Right hindlimb (tissue), 1 donor: ENCODE results near the gene MAP2K2.

ENCODE experiments used
- DNase-seq: peaks from one replicate; pipeline ENCODE4 v3.0.0-alpha.2; 2018

Gene MAP2K2

DNA sequence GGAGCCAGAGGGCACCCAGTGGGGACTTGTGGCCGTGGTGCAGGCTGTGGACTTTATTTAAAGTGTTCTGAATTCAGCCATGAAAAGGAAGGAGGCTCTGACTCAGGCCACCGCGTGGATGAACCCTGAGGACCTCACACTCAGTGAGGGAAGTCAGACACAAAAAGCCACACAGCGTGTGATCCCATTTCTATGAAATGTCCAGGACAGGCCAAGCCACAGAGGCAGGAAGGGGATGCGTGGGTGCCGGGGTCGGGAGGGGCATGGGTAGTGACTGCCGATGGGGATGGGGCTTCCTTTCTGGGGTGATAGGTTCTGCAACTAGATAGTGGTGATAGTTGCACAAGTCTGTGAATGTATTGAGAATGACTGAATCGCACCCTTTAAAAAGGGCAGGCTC lies 48.5 kb downstream of the MAP2K2 start:
- DNase-seq, result no peak

DNA sequence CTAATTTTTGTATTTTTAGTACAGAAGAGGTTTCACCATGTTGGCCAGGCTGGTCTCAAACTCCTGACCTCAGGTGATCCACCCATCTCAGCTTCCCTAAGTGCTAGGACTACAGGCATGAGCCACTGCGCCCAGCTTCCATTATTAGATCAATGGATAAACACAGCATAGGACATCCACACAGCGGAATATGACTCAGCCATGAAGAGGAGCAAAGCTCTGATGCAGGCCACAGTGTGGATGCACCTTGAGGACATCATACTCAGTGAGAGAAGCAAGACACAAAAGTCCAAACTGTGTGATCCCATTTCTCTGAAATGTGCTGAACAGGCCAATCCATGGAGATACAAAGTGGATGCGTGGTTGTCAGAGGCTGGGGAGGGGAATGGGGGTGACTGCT lies 52.3 kb downstream of the MAP2K2 start:
- no peak for DNase-seq

DNA sequence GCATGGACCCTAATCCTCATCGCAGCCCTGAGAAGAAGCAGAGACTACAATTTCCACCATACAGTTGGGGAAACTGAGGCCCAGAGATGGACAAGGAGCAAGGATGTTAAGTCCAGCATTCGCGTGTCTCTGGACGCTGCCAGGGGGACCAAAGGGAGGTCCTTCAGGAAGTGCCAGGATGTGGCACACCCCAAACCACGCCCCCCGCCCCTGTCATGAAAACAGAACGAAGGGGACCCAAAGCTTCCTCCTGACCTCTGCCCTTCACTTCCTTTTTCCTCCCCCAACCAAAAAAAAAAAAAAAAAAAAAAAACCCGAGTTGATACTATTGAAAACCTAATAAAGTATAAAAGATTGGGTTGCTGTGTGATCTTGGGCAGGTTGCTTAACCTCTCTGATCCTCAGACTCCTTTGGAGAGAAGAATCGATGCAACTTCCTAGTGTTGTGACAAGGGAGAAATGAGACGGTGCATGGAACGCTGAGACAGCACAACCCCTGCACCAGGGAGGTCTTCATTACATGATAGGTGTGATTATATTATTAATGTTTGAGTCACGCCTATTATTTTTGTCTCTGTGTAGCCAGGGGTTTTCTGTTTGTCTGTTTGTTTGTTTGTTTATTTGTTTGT lies 54.5 kb downstream of the MAP2K2 start:
- no peak for DNase-seq

DNA sequence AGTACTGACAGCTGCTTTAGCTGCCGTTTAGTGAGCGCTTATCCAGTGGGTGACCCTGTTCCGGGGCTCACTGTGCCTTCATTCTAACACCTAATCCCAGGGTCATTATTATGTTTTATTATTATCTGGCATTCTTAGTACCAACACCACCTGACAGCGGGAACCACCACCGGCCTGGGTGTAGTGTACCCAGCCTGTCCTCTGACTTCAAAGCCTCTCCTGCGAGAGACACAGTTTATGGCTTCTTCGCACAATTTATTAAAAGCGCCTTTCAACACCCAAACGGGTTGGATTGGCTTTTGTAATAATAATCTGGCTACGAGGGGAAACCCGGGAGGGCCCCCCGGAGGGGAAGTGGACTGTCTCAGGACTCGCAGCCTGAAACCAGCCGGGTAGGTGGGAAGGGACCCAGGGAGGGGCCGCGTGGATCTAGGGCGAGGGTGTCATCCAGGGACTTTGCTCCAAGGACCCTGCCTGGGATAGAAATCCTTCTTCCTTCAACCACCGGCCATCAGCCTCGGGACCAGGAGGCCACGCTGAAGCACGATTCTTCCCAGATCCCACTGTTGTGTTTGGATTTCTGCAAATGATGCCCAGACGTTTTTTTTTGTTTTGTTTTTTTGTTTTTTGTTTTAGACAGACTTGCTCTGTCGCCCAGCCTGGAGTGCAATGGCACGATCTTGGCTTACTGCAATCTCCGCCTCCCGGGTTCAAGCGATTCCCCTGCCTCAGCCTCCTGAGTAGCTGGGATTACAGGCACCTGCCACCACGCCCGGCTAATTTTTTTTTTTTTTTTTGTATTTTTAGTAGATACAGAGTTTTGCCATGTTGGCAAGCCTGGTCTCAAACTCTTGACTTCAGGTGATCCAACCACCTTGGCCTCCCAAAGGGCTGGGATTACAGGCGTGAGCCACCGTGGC lies 55.6 kb downstream of the MAP2K2 start:
- DNase-seq, result no peak

DNA sequence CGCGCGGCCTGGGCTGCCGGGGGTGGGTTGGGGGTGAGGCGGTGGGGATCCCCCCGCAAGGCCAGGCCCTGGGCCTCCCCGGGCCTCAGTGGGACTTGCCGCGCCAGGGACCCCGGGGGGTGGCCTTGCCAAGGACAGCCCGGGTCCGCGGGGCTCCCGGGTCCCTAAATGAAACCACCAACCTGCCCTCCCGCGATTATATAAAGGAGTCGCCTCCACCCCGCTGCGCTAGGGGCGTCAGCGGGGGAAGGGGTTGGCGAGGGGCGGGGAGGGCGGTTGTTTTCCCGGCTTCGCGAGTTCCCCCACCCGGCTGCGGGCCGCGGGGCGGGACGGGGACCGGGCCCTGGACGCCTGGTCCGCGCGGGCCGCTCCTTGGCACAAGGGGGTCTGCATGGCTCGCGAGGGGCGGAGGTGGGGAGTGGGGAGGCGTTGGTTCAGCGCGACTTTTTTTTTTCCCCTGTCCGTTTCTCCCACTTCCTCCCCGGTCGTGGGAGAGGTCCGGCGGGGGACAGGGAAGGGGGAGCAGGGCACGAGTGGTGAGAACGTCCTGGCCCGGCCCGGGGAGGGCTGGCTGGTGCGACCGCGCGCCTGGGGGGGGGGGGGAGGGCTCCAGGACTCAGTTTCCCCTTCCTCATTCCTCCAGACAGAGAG lies 56.4 kb downstream of the MAP2K2 start:
- DNase-seq, result peak; percentile 66

DNA sequence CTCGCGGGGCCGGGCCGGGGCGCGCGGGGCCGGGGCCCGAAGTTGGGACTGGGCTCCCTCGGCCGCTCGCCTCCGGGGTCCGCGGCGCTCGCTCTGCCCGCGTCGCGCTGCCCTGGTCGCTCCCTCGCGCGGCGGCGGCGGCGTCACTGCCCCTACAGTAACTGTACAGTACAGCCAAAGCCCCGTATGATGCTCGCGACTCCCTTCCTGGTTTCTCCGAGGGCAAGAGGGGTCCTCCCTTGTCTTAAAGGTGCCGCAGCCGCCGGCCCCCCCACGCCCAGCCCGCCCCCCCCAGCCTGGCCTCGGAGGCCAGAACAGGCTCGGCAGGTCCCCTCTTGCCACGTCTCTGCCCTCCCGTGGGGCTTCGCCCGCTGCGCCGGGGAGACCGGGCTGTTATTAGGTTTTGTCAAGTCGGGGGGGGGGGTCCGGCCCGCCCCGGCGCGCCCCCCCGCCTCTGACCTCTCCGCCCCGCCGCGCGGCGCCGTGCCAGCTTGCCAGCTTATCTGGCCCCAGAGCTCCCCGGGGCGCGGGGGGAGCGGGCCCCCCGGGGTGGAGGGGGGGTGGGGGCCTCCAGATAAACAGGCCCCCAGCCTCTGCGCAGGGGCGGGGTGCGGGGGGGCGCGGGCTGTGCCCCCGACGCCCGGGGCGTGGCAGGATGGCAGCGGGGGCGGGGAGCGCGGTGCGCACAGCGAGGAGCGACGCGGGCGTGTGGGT lies 57.1 kb downstream of the MAP2K2 start, which contains the start of gene ZBTB7A:
Gene ZBTB7A (minus strand): TSS at position 218 of the 714 bp plus-strand sequence. CDS start 11,667 bp downstream, outside the sequence.
- peak; percentile 89 for DNase-seq

DNA sequence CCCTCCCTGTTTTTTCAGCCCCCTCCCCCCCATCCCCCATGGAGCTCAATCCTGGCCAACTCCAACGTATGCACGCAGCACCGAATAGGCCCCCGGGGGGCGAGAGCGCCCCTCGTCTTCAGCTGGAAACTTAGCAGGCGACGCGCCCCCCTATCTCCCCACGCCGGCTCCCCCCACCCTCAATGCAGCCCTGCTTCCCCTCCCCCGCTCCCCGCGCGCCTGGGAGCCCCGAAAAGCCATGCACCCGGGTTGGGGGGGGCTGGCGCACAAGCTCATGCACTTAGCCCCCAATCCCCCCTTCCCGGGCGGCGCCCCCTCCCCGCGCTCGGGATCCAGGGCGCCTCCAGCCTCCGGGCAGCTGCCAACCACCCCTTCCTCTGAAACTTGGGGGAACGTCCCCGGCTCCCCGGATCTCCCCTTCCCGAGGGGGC lies 57.7 kb downstream of the MAP2K2 start:
- DNase-seq, result no peak

DNA sequence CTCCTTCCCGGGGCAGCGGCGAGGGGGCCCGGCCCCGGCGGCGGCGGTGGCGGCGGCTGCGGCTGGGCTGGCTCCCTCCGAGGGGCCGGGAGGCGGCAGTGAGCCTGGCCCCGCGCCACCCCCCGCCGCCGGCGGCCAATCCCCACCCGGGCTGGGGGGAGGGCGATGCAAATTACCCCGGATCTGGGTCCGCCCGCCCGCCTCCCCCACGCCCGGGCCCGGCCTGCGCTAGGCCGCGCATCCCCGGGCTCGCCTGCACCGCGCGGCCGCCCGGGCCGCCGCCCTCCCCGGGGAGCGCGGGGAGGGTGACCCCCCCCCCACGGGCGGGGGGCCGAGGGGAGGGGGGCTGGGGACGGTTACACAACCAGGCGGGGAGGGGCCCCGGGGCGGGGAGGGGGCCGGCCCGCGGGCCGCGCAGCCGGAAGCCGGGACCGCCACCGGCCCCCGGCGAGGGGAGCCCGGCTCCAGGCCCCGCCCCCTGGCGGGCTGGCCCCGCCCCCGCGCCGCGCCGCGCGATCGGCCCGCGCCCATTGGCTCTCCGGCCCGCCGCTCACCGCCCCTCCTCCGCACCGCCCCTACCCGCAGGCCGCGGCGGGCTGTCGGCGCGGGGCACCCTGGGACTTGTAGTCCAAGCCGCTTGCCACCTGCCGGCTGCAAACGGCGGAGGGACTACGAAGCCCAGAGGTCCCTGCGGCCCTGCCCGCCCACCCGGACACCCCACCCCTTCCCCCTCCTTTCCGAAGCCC lies 58.3 kb downstream of the MAP2K2 start:
- peak; percentile 98 for DNase-seq

DNA sequence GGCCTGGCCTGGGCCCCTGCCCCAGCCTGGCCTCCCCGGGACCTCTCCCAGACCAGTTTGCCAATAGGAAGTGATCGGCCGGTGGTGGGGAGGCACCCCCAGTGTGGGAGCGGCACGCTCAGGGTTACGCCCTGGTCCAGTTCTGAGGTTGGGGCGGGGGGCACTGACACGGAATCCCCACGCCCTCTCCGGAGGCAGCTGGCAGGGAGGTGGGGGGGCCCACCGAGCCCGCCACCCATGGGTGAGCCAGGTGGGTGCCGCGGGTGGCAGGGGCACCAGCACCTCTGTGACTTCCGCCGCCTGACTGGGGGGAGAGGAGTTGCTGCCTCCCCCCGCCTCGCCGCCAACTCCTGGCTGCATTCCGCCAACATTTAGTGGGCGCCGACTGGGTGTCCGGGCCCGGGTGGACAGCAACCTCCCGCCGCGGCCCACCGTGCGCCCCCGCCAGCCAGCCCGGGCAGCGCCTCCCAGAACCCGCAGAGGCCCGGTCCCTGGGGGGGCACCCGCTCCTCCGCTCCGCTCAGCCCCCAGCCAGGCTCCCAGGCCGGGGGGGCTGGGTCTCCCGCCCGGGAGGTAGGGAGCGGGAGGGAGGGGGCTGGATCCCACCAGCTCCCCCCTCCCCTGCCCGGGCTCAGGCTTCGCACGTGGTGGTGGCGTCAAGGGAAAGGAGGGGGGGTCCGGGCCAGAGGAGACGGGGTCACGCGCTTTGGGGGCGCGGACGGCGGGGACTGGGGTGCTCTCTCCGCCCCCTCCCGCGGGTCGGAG lies 59.2 kb downstream of the MAP2K2 start:
- DNase-seq, result peak; percentile 76

DNA sequence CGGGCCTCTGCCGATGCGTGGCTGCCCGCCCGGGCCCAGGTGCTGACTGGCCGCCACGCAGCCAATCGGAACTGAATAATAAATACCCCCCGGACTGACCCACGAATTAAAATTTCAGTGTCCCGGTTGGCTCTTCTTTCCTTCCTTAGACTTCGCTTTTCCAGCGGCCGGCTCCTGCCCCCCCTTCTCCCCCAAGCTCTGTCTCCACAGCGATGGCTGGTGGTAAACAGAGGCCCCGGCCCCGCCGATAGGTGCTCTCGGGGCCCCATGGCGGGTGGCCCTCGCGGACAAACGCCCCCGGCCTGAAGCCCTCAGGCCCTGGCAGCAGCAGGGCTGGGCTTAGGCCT lies 59.8 kb downstream of the MAP2K2 start:
- DNase-seq, result peak; percentile 53

DNA sequence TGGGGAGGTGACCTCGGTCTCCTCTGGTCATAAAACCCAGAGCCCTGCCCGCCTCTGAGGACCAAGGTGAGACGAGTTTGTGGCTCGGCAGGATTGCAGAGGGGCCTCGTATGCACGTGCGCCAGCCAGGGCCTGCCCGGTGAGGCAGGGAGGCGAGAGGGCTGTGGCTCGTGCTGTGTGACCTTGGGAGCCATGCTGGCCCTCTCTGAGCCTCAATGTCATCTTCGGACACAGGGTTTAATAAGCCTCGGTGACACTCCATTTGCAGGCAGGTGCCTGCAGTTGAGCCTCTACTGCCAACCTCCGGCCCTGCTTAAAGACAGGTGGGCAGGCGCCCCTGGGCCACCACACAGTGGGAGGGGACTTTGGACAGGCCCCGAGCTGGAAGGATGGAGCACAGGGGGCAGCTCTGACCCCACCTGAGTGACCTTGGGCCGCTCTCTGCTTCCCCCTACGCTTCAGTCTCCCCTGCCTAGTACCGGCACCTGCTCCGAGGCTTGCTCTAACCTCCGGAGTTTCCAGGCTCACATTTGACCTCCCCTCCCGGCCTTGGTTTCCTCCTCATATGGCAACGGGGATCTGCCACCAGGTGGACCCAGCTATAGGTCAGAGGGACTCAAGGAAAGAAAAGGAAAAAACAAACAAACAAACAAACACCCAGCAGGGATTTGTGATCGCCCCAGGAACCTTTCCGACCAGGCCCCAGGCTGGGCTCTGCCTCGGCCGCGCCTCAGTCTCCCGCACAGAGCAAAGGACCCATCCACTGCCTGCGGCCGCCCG lies 60.4 kb downstream of the MAP2K2 start:
- peak; percentile 32 for DNase-seq

DNA sequence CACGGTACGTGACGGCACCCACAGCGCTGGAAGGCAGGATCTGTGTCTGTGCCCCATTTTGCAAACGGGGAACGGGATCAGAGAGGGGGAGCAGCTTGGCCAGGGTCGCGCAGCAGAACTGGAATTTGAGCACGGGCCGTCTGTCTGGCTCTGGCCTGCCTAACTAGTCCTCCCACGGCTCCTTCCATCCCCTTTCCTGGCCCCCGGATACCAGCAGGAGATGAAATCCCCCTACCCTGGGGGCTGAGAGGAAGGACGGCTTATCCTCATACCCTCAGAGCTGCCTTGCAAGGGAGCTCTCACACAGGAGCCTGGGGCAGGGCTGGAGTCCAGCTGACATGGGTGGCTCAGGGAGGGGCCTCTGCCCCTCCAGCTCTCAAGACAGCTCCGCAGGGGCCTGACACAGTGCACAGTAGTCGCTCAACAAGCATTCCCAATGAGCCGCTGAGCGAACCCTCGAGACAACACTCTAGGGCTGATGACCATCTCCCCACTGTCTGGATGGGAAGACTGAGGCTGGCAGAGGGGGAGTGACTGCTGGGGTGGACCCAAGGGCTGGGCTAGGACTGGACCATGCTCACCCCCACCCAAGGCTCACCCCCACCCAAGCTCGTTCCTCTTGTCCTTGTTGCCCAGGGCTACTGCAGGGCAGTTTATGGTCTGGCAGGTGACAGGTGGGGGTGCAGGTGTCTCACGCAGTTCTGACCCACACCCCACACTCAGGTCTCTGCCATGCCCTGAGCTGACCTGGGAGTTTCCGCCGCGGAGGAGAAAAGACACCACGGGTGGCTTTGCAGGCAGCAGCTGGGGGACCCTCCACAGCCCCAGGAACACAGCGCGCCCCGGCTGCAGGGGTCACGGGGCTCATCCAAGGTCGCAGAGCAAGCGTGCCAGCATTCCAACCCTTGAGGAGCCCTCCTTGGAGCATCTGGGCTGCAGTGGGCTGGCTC lies 61.2 kb downstream of the MAP2K2 start:
- no peak for DNase-seq

DNA sequence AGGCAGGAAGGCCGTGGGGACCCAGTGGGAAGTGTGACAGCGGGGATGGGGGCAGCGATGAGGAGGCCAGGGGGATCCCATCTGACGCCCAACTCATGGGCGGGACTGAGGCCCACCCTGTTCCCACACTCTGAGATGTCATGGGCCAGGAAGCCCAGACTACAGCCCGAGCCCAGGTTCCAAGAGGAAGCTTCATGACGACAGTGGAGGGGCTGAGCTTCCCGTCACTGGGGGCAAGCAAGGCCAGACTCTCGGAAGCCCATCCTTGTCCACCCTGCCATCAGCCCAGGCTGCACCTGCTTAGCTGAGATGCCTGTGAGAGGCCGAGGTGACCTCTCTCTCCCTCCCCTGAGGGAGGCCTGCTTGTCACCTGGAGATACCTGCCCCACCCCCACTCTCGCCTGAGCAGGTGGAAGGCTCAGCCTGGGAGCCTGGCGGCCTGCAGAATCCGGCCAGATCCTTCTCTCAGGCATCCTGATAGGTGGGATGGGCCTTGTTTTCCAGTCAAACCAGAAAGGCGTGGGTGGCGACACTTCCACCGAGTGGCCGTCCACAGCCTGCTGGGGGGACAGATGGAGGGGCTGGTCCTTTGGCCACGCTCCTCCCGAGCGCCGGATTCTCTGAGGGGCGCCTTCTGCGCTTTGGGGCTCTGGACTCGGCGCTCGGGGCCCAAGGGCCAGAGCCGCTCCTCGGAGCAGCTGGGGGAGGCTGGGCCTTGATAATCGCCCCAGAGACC lies 62.1 kb downstream of the MAP2K2 start:
- DNase-seq, result no peak

DNA sequence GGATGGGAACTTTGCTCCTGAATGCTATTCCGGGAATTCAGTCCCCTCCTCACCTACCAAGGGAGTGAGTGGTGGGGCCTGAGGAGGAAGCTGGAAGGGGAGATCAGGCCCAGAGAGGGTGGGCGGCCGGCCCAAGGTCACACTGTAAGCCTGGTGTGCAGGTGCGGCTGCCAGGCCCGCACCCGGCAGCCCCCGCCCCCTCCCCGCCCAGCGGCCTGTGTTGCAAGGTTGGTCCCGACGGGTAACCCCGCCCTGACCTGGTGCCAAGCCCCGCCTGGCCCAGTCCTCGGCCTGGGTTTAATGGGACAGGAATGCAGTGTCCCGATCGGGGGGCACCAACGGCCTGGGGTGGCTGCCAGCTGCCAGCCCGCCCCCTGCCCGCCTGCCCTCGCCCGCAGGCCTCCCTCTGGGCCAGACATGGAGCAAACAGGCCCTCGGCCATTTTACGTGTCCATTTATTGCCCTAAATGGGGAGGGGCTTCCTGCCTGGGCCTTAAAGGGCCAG lies 62.7 kb downstream of the MAP2K2 start:
- no peak for DNase-seq

DNA sequence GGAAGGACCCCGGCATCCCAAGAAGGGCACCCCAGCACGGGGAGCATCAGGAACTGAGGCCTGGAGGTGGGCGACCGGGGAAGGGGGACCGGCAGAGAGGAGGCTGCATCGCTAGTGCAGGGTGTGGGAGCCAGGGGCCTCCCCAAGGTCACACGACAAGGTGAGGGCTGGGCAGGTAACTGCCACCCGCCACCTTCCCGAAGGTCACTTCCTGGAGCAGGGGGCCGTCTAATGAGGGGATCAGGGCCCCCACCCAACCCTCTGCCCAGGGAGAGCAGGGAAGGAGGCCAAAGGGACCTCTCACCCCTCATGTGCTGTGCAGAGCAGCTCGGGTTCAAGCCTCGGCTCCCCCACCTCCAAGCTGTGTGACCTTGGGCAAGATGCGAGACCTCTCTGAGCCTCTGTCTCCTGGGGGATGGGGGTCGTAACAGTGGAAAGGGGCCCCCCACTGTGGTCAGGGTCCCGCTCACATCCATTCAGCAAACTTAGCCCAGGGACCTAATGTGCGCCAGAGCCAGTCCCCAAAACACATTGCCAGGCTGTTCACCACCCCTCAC lies 63.2 kb downstream of the MAP2K2 start:
- no peak for DNase-seq

DNA sequence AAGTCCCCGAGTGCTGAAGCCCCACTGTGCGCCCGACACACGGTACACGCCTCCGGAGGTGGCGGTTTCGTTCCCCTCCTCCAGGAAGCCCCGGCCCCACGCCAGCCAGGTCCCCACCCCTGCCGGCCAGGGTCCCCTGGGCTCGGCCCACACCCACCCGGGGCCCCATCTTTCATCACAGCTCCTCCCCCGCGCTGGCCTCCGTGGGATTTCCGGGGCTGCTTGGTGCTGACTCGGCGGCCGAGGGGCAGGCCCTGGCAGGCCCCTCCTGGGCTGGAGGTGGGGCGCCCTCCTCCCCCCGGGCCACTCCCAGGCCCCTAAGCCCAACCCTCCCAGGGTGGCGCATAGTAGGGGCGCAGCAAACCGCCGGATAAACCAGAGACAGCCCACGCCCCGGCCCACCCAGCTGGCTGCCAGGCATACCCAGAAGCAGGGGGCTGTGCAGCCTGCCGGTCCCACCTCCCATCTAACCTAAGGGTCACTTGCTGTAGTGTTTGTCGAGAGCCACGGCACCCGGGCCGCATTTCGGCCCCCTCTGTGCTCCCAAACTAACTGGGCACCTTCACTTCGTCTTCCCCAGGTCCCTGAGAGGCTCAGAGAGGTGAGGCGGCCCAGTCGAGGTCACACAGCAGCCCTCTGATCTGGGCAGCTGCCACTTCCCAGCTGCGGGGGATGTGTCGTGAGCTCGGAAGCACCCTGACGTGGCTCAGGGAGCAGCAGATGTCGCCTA lies 63.9 kb downstream of the MAP2K2 start:
- DNase-seq, result no peak

DNA sequence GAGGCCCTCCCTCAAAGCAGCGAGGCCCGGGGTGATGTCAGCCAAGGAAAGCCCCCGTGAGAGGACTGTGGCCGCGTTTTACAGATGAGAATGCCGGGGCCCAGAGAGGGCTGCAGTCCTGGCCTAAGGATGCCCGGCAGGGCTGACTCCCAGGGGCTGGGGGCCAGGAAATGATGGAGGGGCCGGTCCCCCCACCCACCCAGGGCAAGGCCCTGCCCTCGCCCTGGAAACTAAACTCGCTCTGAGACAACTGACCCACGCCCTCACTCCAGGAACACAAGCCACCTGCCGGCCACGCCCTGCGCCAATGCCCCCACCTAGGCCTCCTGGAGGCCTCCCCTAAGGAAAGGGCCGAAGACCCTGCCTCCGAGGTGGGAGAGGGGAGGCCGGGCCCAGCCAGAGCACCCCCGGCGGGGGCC lies 64.5 kb downstream of the MAP2K2 start:
- DNase-seq, result no peak
